HepG2 (cell line): ENCODE measurements around the gene SIRT1. TPM values are rescaled to one million over a fixed set of nuclear protein-coding genes. Genes with fewer than 3 reads are reported as not detected.

Experiments used
- ELF3 ChIP-seq: IDR thresholded peaks from 2 replicates; pipeline ENCODE4 v1.6.1; 2016; ENCODE audit warnings: missing genetic modification reagents, missing compliant biosample characterization
- FOXC1 ChIP-seq: sonication (generic); formaldehyde crosslinking; IDR thresholded peaks from 2 replicates; pipeline ENCODE4 v1.8.0; 2022; ENCODE audit warnings: mild to moderate bottlenecking, missing genetic modification reagents, borderline replicate concordance
- FOXM1 ChIP-seq: sonication (generic); formaldehyde crosslinking; IDR thresholded peaks from 2 replicates; pipeline ENCODE4 v1.5.0; 2020; ENCODE audit warnings: missing genetic modification reagents
- GABPA ChIP-seq, 2 experiments: IDR thresholded peaks; 2 replicates each; pipeline ENCODE4 v1.6.1; 2011 to 2016; ENCODE audit warnings: low read depth in 2 of 2, low read length in 1 of 2, missing biosample characterization in 1 of 2, missing genetic modification characterization in 1 of 2
- GATAD2A ChIP-seq: IDR thresholded peaks from 2 replicates; pipeline ENCODE4 v1.6.1; 2016
- HINFP ChIP-seq: sonication (generic); formaldehyde crosslinking; IDR thresholded peaks from 2 replicates; pipeline ENCODE4 v1.4.0; 2020; ENCODE audit warnings: low read depth, mild to moderate bottlenecking, missing genetic modification reagents
- HNF4G ChIP-seq, 2 experiments: sonication (generic) in 1 of 2; formaldehyde crosslinking in 1 of 2; IDR thresholded peaks; 2 replicates each; pipeline versions ENCODE4 v1.4.0 to v1.6.1; 2011 to 2020; ENCODE audit warnings: borderline replicate concordance in 2 of 2, low read depth in 2 of 2, mild to moderate bottlenecking in 2 of 2, low read length in 1 of 2, missing genetic modification reagents in 1 of 2, moderate library complexity in 1 of 2
- IRF2 ChIP-seq: IDR thresholded peaks from 2 replicates; pipeline ENCODE4 v1.6.1; 2018; ENCODE audit warnings: missing genetic modification reagents, missing compliant biosample characterization
- KDM5B ChIP-seq: sonication (generic); formaldehyde crosslinking; IDR thresholded peaks from 2 replicates; pipeline ENCODE4 v1.4.0; 2020; ENCODE audit warnings: missing genetic modification reagents, mild to moderate bottlenecking, borderline replicate concordance
- MIER2 ChIP-seq: IDR thresholded peaks from 2 replicates; pipeline ENCODE4 v1.6.1; 2016; ENCODE audit warnings: missing biosample characterization, missing genetic modification reagents
- NR2F1 ChIP-seq, 2 experiments: fragments of 450-650 bp in 1 of 2; formaldehyde crosslinking in 1 of 2; IDR thresholded peaks; 2 replicates each; pipeline versions ENCODE4 v1.5.0 to v1.6.1; 2016 to 2020; ENCODE audit warnings: mild to moderate bottlenecking in 1 of 2, missing compliant biosample characterization in 1 of 2, missing genetic modification reagents in 1 of 2, moderate library complexity in 1 of 2
- PHF21A ChIP-seq: sonication (generic); formaldehyde crosslinking; IDR thresholded peaks from 2 replicates; pipeline ENCODE4 v1.5.0; 2020; ENCODE audit warnings: mild to moderate bottlenecking, missing genetic modification reagents
- SCMH1 ChIP-seq: sonication (generic); formaldehyde crosslinking; IDR thresholded peaks from 2 replicates; pipeline ENCODE4 v1.9.0; 2021; ENCODE audit warnings: missing genetic modification reagents, mild to moderate bottlenecking, borderline replicate concordance
- SIN3B ChIP-seq: fragments of 150-350 bp; IDR thresholded peaks from 2 replicates; pipeline ENCODE4 v1.6.1; 2014; ENCODE audit warnings: low read length
- STAG1 ChIP-seq: sonication (generic); formaldehyde crosslinking; IDR thresholded peaks from 2 replicates; pipeline ENCODE4 v1.4.0; 2020; ENCODE audit warnings: missing genetic modification reagents
- TFE3 ChIP-seq: IDR thresholded peaks from 2 replicates; pipeline ENCODE4 v1.6.1; 2016
- ZNF20 ChIP-seq: sonication (generic); formaldehyde crosslinking; IDR thresholded peaks from 2 replicates; pipeline ENCODE4 v1.4.0; 2020; ENCODE audit warnings: mild to moderate bottlenecking, moderate library complexity, missing genetic modification reagents
- ZNF350 ChIP-seq: sonication (generic); formaldehyde crosslinking; IDR thresholded peaks from 2 replicates; pipeline ENCODE4 v1.4.0; 2020; ENCODE audit warnings: mild to moderate bottlenecking, low read depth, missing genetic modification reagents, borderline replicate concordance
- ZNF460 ChIP-seq: sonication (generic); formaldehyde crosslinking; IDR thresholded peaks from 2 replicates; pipeline ENCODE4 v1.5.1; 2020; ENCODE audit warnings: missing genetic modification reagents, mild to moderate bottlenecking, borderline replicate concordance
- ZNF883 ChIP-seq: sonication (generic); formaldehyde crosslinking; IDR thresholded peaks from 2 replicates; pipeline ENCODE4 v1.5.1; 2020; ENCODE audit warnings: mild to moderate bottlenecking, missing genetic modification reagents; ENCODE audit errors: not compliant biosample characterization
- polyA plus RNA-seq, 8 experiments: library from polyadenylated mRNA; depleted of rRNA in 3 of 8; stranded (reverse) in 7 of 8; unstranded in 1 of 8; fragments of >200 nt; fragmentation: Illumina TruSeq in 4 of 8; extraction: Trizol in 4 of 8; gene quantifications; 2 replicates each; pipeline versions ENCODE4 v1.2.1 to v1.2.3, GENCODE V29; 2011 to 2016; ENCODE audit warnings: low read depth in 4 of 8, missing spikeins in 1 of 8, mixed read lengths in 1 of 8; ENCODE audit not compliant: insufficient read depth in 1 of 8
- total RNA-seq, 5 experiments: library from RNA; depleted of rRNA; stranded (reverse); fragments of >200 nt; fragmentation: Illumina TruSeq; extraction: Trizol; gene quantifications; 2 replicates each; pipeline ENCODE4 v1.2.3, GENCODE V29; 2016; ENCODE audit warnings: low read depth in 1 of 5
- TF ChIP-seq, protein P1 (sequence below): sonication (generic); formaldehyde crosslinking; IDR thresholded peaks from 2 replicates; pipeline ENCODE4 v1.4.0; 2020; ENCODE audit warnings: mild to moderate bottlenecking, missing genetic modification reagents
- TF ChIP-seq, protein P2 (sequence below): IDR thresholded peaks from 2 replicates; pipeline ENCODE4 v1.6.1; 2016; ENCODE audit warnings: missing compliant biosample characterization, missing genetic modification reagents, borderline replicate concordance

Gene SIRT1
- total and polyA plus RNA-seq, 2 of the 13 experiments (the other 11 are each of a cell fraction or from before 2014, with no cell fraction given), result 9.4 to 10.2 TPM

DNA sequence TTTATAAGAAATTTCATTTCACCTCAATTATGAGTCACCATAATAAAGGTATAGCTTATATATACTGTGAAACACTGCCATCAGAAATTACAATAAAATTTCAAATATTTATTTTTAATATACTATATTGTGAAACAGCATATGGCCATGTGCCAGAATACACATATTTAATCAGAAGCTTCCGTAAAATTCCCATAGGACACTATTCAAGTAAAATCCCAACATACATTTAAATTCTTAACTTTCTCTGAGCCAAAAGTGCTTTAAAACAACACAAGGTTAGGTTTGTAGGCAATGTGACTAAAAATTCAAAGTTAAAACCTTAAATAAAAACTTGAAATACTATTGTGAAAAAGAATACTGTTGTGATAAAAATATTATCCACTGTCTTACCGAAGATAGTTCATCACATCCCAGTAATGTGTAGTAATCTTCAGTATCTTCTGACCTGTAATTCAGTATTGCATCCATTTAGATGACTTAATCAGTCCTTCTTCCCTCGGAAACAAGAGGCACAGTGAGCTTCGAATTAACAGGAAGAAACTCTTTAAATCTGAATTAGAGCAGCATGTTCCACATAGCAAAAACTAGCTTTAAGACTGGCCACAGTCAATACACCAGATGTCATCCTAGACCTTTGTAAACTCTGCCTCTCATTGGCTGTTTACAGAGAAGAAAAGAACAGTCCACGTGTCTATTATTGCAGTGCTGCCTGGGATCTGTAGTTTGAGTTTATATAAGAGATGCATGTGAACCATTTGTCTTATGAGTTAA lies 46.7 kb upstream of the SIRT1 start, which contains the start of gene DNAJC12 (continued):
- TF ChIP-seq TFE3 (CRISPR knock-in tag) (peak; percentile 48; the same call in 1 of the 2 replicates), HINFP (CRISPR knock-in tag) (no peak), PHF21A (CRISPR knock-in tag) (no peak), NR2F1 (CRISPR knock-in tag; IDR thresholded peaks at IDR 0.05) (no peak), HNF4G (IDR thresholded peaks at IDR 0.05; ENCODE audit: borderline replicate concordance, low read depth, low read length) (no peak), HNF4G (CRISPR knock-in tag; IDR thresholded peaks at IDR 0.05; ENCODE audit: borderline replicate concordance, low read depth) (no peak), ZNF20 (CRISPR knock-in tag) (no peak), ZNF350 (no peak), ZNF883 (CRISPR knock-in tag) (no peak), GABPA (IDR thresholded peaks at IDR 0.05; ENCODE audit: low read depth, low read length) (no peak), GABPA (CRISPR knock-in tag; IDR thresholded peaks at IDR 0.05; ENCODE audit: low read depth) (peak; percentile 60; the same call in 1 of the 2 replicates), FOXC1 (no peak), GATAD2A (CRISPR knock-in tag) (peak; percentile 62), SCMH1 (CRISPR knock-in tag) (no peak), IRF2 (CRISPR knock-in tag) (peak; percentile 61; the same call in 1 of the 2 replicates), KDM5B (no peak), ELF3 (peak; percentile 87), STAG1 (peak; percentile 14; the same call in 1 of the 2 replicates), MIER2 (CRISPR knock-in tag) (no peak), FOXM1 (CRISPR knock-in tag) (no peak), ZNF460 (CRISPR knock-in tag) (no peak), SIN3B (no peak)
- TF ChIP-seq, protein P1, sequence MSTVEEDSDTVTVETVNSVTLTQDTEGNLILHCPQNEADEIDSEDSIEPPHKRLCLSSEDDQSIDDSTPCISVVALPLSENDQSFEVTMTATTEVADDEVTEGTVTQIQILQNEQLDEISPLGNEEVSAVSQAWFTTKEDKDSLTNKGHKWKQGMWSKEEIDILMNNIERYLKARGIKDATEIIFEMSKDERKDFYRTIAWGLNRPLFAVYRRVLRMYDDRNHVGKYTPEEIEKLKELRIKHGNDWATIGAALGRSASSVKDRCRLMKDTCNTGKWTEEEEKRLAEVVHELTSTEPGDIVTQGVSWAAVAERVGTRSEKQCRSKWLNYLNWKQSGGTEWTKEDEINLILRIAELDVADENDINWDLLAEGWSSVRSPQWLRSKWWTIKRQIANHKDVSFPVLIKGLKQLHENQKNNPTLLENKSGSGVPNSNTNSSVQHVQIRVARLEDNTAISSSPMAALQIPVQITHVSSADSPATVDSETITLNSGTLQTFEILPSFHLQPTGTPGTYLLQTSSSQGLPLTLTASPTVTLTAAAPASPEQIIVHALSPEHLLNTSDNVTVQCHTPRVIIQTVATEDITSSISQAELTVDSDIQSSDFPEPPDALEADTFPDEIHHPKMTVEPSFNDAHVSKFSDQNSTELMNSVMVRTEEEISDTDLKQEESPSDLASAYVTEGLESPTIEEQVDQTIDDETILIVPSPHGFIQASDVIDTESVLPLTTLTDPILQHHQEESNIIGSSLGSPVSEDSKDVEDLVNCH (CRISPR knock-in tag), result no peak
- TF ChIP-seq, protein P2, sequence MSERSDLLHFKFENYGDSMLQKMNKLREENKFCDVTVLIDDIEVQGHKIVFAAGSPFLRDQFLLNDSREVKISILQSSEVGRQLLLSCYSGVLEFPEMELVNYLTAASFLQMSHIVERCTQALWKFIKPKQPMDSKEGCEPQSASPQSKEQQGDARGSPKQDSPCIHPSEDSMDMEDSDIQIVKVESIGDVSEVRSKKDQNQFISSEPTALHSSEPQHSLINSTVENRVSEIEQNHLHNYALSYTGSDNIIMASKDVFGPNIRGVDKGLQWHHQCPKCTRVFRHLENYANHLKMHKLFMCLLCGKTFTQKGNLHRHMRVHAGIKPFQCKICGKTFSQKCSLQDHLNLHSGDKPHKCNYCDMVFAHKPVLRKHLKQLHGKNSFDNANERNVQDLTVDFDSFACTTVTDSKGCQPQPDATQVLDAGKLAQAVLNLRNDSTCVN, result no peak
